Measurements from ENCODE around the gene POLR2L.
A peak's percentile ranks its signal among the peaks of the same experiment; 100 is the strongest.

POLR2L gene

GRCh38 chr11:842370-843002 lies at the start of gene POLR2L, which contains the start of gene TSPAN4:
Gene POLR2L, minus strand, starts transcription at chr11:842529. Its CDS starts 21 bp downstream, at chr11:842508.
Gene TSPAN4, plus strand, starts transcription at chr11:842852. Its CDS starts 7,453 bp downstream, at chr11:850305.
- in situ Hi-C loops (cut with MboI; ENCODE audit: low pct_unique_long_range_greater_than_20kb, low sequenced_read_pairs, unreplicated experiment) = no loop called here
- no peak for TF ChIP-seq CTCF (IDR thresholded peaks at IDR 0.05; ENCODE audit: extremely low read depth, insufficient read depth, missing control alignments)
- peak; percentile 99 for DNase-seq (ENCODE audit: low spot score)

GRCh38 chr11:890794-891540 lies 48.6 kb upstream of the POLR2L start:
- DNase-seq (ENCODE audit: low spot score) = no peak
- TF ChIP-seq CTCF (IDR thresholded peaks at IDR 0.05; ENCODE audit: extremely low read depth, insufficient read depth, missing control alignments) = no peak
- in situ Hi-C loops (cut with MboI; ENCODE audit: low pct_unique_long_range_greater_than_20kb, low sequenced_read_pairs, unreplicated experiment) = no loop called here

- TF ChIP-seq CTCF (IDR thresholded peaks at IDR 0.05; ENCODE audit: extremely low read depth, insufficient read depth, missing control alignments) = no peak
- DNase-seq (ENCODE audit: low spot score) = no peak
- in situ Hi-C loops (cut with MboI; ENCODE audit: low pct_unique_long_range_greater_than_20kb, low sequenced_read_pairs, unreplicated experiment) = no loop called here
Measured at GRCh38 chr11:889687-890475, 47.6 kb upstream of the POLR2L start.

- no peak for DNase-seq (ENCODE audit: low spot score)
- no peak for TF ChIP-seq CTCF (IDR thresholded peaks at IDR 0.05; ENCODE audit: extremely low read depth, insufficient read depth, missing control alignments)
- in situ Hi-C loops (cut with MboI; ENCODE audit: low pct_unique_long_range_greater_than_20kb, low sequenced_read_pairs, unreplicated experiment) = no loop called here
Measured at GRCh38 chr11:889257-889656, 46.9 kb upstream of the POLR2L start.

GRCh38 chr11:888310-889212 lies 46.2 kb upstream of the POLR2L start:
- in situ Hi-C loops (cut with MboI; ENCODE audit: low pct_unique_long_range_greater_than_20kb, low sequenced_read_pairs, unreplicated experiment) = no loop called here
- no peak for TF ChIP-seq CTCF (IDR thresholded peaks at IDR 0.05; ENCODE audit: extremely low read depth, insufficient read depth, missing control alignments)
- no peak for DNase-seq (ENCODE audit: low spot score)

- no peak for TF ChIP-seq CTCF (IDR thresholded peaks at IDR 0.05; ENCODE audit: extremely low read depth, insufficient read depth, missing control alignments)
- no peak for DNase-seq (ENCODE audit: low spot score)
- in situ Hi-C loops (cut with MboI; ENCODE audit: low pct_unique_long_range_greater_than_20kb, low sequenced_read_pairs, unreplicated experiment) = no loop called here
Measured at GRCh38 chr11:887589-887988, 45.3 kb upstream of the POLR2L start.

Data from GM13977 (cell line).